NOMO-1 (cell line): ENCODE data around the gene SMIM44.
"Not testable (repeated sequence)": the region's sequence is repeated elsewhere in the genome, so short reads cannot be mapped to it uniquely, and the experiment has no call there.

Experiments
- DNase-seq, 2 experiments: peaks; one replicate each; lab custom pipeline; 2025; ENCODE audit not compliant: unreplicated experiment in 2 of 2; lab: John Stamatoyannopoulos, UW

Gene SMIM44

GRCh38 chr19:3483226-3483628 lies at the start of gene SMIM44:
TSS of gene SMIM44 (minus strand) at chr19:3483441. CDS start at chr19:3483403, 38 bp downstream.
- no peak for DNase-seq

GRCh38 chr19:3533033-3533432 lies 49.8 kb upstream of the SMIM44 start:
- no peak for DNase-seq

GRCh38 chr19:3532154-3532786 lies 49.0 kb upstream of the SMIM44 start:
- DNase-seq = no peak

- no peak for DNase-seq
These were observed 48.5 kb upstream of the SMIM44 start for GRCh38 chr19:3531716-3532115.

GRCh38 chr19:3530389-3530788 lies 47.1 kb upstream of the SMIM44 start:
- no peak for DNase-seq

- DNase-seq = not testable (repeated sequence)
These were observed 46.1 kb upstream of the SMIM44 start for GRCh38 chr19:3529299-3529698.

GRCh38 chr19:3528539-3529211 lies 45.4 kb upstream of the SMIM44 start:
- DNase-seq = no peak

GRCh38 chr19:3528080-3528479 lies 44.8 kb upstream of the SMIM44 start:
- no peak for DNase-seq

- no peak for DNase-seq
These were observed 44.1 kb upstream of the SMIM44 start for GRCh38 chr19:3527238-3527910.

- DNase-seq = no peak
These were observed 43.4 kb upstream of the SMIM44 start for GRCh38 chr19:3526507-3527237.

- no peak for DNase-seq
These were observed 41.7 kb upstream of the SMIM44 start for GRCh38 chr19:3524904-3525451.

- DNase-seq = no peak
These were observed 41.0 kb upstream of the SMIM44 start for GRCh38 chr19:3524078-3524842.

GRCh38 chr19:3523361-3524077 lies 40.3 kb upstream of the SMIM44 start:
- DNase-seq = no peak

GRCh38 chr19:3522421-3523360 lies 39.5 kb upstream of the SMIM44 start:
- DNase-seq = no peak

GRCh38 chr19:3521104-3521445 lies 37.8 kb upstream of the SMIM44 start:
- DNase-seq = no peak

- DNase-seq = no peak
These were observed 37.2 kb upstream of the SMIM44 start for GRCh38 chr19:3520166-3521103.

GRCh38 chr19:3519126-3519525 lies 35.9 kb upstream of the SMIM44 start:
- DNase-seq = no peak

- no peak for DNase-seq
These were observed 35.4 kb upstream of the SMIM44 start for GRCh38 chr19:3518659-3519058.
